Measurements from ENCODE around the gene ANAPC2. TPM values are rescaled to one million over a fixed set of nuclear protein-coding genes. Genes with fewer than 3 reads are reported as not detected.

Gene ANAPC2
- polyA plus RNA-seq, 4 donors = 20.0 to 44.2 (median 37.0) TPM

DNA sequence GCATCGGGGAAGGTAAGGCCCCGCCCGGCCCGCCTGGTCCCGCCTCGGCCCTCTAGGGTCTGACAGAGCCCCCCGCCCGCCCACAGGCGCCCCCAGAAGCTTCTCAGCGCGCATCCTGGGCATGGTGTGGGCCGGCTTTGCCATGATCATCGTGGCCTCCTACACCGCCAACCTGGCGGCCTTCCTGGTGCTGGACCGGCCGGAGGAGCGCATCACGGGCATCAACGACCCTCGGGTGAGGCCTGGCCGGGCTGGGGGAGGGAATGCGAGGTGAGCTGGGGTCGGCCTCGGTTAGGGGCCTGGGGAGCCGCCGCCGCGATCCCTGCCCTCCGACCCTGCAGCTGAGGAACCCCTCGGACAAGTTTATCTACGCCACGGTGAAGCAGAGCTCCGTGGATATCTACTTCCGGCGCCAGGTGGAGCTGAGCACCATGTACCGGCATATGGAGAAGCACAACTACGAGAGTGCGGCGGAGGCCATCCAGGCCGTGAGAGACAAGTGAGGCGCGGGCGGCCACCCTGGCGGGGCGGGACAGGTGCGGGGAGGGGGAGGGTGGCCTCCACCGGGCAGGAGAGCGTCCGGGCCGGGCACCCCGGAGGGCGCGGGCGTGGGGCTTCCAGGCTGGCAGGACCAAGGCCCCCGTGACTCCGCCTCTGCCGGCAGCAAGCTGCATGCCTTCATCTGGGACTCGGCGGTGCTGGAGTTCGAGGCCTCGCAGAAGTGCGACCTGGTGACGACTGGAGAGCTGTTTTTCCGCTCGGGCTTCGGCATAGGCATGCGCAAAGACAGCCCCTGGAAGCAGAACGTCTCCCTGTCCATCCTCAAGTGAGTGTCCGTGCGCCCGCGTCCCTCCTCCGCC, 25.6 kb downstream of the ANAPC2 start:
- no peaks in the 10 kb centered on the region for H3K9me3 ChIP-seq (ENCODE audit: control insufficient read depth in 2 of 2, insufficient read depth in 1 of 2, low read depth in 1 of 2, low read length in 1 of 2)
- 12 to 21% (median 12%) methylated on average over 61 to 74 of the region's 74 CpGs for WGBS, 3 donors
- DNase-seq (peak; percentile 59 to 69), FAIRE-seq (no peak)
- peaks cover 0 to 6% (median 0%) of the 10 kb centered on the region in 3 donors for H3K4me1 ChIP-seq (ENCODE audit: control insufficient read depth in 3 of 3, insufficient read depth in 2 of 3, low read depth in 1 of 3, low read length in 2 of 3)
- peaks cover 0 to 96% (median 30%) of the 10 kb centered on the region in 3 donors for H3K27me3 ChIP-seq (ENCODE audit: control insufficient read depth in 3 of 3, insufficient read depth in 3 of 3, low read length in 3 of 3)
- H3K27ac ChIP-seq (ENCODE audit: low read depth in 1 of 3, low read length in 2 of 3) = no peak overlapping the region
- H3K4me3 ChIP-seq (ENCODE audit: low read depth in 1 of 3, low read length in 3 of 3) = no peak overlapping the region
- no peaks in the 10 kb centered on the region for H3K36me3 ChIP-seq (ENCODE audit: control insufficient read depth in 3 of 3, insufficient read depth in 2 of 3, low read depth in 1 of 3, low read length in 3 of 3)

DNA sequence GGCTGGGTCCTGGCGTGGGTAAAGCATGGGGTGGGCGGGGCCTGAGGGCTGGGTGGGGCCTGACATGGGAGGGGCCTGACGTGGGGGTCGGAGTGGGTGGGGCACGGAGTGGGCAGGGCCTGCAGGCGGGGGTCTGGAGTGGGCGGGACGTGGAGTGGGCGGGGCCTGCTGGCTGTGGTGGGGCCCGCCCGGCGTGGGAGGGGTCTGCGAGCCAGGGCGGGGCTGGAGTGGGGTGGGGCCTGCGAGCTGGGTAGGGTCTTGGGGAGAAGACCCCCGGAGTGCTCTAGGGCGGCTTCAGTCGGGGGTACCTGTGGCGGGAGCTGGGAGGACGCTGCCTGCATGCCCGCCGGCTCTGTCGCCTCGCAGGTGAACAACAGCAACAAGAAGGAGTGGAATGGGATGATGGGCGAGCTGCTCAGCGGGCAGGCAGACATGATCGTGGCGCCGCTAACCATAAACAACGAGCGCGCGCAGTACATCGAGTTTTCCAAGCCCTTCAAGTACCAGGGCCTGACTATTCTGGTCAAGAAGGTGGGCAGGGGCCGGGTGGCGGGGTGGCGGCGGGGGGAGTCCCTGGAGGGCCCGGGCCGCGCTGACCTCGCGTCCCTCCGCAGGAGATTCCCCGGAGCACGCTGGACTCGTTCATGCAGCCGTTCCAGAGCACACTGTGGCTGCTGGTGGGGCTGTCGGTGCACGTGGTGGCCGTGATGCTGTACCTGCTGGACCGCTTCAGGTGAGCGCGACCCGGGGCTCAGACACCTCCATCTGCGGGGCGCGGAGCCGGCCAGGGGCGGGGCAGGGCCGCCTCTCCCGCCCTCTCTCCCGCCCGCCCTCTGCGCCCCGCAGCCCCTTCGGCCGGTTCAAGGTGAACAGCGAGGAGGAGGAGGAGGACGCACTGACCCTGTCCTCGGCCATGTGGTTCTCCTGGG, 26.5 kb downstream of the ANAPC2 start:
- H3K27ac ChIP-seq (ENCODE audit: low read depth in 1 of 3, low read length in 2 of 3) = no peak overlapping the region
- H3K4me3 ChIP-seq (ENCODE audit: low read depth in 1 of 3, low read length in 3 of 3) = no peak overlapping the region
- H3K9me3 ChIP-seq (ENCODE audit: control insufficient read depth in 2 of 2, insufficient read depth in 1 of 2, low read depth in 1 of 2, low read length in 1 of 2) = no peaks in the 10 kb centered on the region
- peaks cover 0 to 96% (median 30%) of the 10 kb centered on the region in 3 donors for H3K27me3 ChIP-seq (ENCODE audit: control insufficient read depth in 3 of 3, insufficient read depth in 3 of 3, low read length in 3 of 3)
- no peak for FAIRE-seq
- H3K36me3 ChIP-seq (ENCODE audit: control insufficient read depth in 3 of 3, insufficient read depth in 2 of 3, low read depth in 1 of 3, low read length in 3 of 3) = no peaks in the 10 kb centered on the region
- DNase-seq = no peak
- WGBS, 3 donors = 3 to 8% (median 7%) methylated on average over 53 to 70 of the region's 71 CpGs
- H3K4me1 ChIP-seq (ENCODE audit: control insufficient read depth in 3 of 3, insufficient read depth in 2 of 3, low read depth in 1 of 3, low read length in 2 of 3) = peaks cover 0 to 6% (median 0%) of the 10 kb centered on the region in 3 donors

DNA sequence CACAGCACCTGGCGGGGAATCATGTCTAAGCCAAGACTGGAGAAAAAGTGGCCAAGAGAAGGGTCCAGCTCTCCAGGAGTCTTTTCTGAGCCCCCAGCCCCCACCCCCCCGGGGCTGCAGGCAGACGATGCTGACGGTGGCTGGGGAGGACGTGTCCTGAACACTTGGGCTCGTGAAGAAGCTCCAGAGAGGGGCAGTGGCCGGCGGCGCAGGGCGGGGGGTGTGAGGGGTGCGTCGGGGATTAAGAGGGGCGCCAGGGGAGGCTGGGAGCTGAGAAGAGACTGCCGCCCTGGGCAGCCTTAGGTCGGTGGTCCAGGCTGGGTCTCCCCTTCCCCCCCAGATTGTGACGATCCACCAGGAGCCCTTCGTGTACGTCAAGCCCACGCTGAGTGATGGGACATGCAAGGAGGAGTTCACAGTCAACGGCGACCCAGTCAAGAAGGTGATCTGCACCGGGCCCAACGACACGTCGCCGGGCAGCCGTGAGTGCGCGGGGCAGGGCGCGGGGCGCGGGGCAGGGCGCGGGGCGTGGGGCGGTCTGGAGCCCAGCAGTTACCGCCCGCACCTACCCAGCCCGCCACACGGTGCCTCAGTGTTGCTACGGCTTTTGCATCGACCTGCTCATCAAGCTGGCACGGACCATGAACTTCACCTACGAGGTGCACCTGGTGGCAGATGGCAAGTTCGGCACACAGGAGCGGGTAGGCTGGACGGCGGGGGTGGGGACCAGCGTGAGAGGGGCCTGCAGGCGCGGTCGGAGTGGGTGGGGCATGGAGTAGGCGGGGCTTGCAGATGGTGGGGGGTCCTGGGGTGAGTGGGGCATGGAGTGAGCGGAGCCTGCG, 27.4 kb downstream of the ANAPC2 start:
- no peak overlapping the region for H3K4me3 ChIP-seq (ENCODE audit: low read depth in 1 of 3, low read length in 3 of 3)
- peaks cover 0 to 6% (median 0%) of the 10 kb centered on the region in 3 donors for H3K4me1 ChIP-seq (ENCODE audit: control insufficient read depth in 3 of 3, insufficient read depth in 2 of 3, low read depth in 1 of 3, low read length in 2 of 3)
- H3K9me3 ChIP-seq (ENCODE audit: control insufficient read depth in 2 of 2, insufficient read depth in 1 of 2, low read depth in 1 of 2, low read length in 1 of 2) = no peaks in the 10 kb centered on the region
- no peak overlapping the region for H3K27ac ChIP-seq (ENCODE audit: low read depth in 1 of 3, low read length in 2 of 3)
- DNase-seq (no peak), FAIRE-seq (no peak)
- no peaks in the 10 kb centered on the region for H3K36me3 ChIP-seq (ENCODE audit: control insufficient read depth in 3 of 3, insufficient read depth in 2 of 3, low read depth in 1 of 3, low read length in 3 of 3)
- WGBS, 3 donors = 20 to 35% (median 31%) methylated on average over 56 of the region's 56 CpGs
- H3K27me3 ChIP-seq (ENCODE audit: control insufficient read depth in 3 of 3, insufficient read depth in 3 of 3, low read length in 3 of 3) = peaks cover 0 to 96% (median 22%) of the 10 kb centered on the region in 3 donors

DNA sequence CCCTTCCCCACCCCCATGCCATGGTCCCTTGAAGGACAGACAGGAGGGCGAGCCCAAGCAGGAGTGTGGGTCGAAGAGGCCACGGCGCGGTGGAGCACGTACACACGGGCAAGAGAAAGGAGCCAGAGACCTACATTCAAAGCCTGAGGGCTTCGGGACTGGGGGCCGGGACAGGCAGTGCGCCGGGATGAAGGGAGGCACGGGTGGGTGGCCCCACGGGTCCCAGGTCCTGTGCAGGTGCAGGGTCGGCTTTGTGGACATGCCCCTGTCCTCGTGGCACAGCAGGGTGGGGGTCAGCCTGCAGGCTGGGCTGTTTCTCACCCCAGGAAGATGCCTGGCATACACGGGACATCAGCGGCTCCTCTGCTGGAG, 28.3 kb downstream of the ANAPC2 start:
- 54 to 66% (median 55%) methylated on average over 16 to 17 of the region's 17 CpGs for WGBS, 3 donors
- Histone ChIP-seq H3K27ac (ENCODE audit: low read depth in 1 of 3, low read length in 2 of 3) (no peak overlapping the region), H3K4me1 (ENCODE audit: control insufficient read depth in 3 of 3, insufficient read depth in 2 of 3, low read depth in 1 of 3, low read length in 2 of 3) (peaks cover 0 to 6% (median 0%) of the 10 kb centered on the region in 3 donors), H3K36me3 (ENCODE audit: control insufficient read depth in 3 of 3, insufficient read depth in 2 of 3, low read depth in 1 of 3, low read length in 3 of 3) (no peaks in the 10 kb centered on the region), H3K4me3 (ENCODE audit: low read depth in 1 of 3, low read length in 3 of 3) (no peak overlapping the region), H3K9me3 (ENCODE audit: control insufficient read depth in 2 of 2, insufficient read depth in 1 of 2, low read depth in 1 of 2, low read length in 1 of 2) (no peaks in the 10 kb centered on the region), H3K27me3 (ENCODE audit: control insufficient read depth in 3 of 3, insufficient read depth in 3 of 3, low read length in 3 of 3) (peaks cover 0 to 95% (median 19%) of the 10 kb centered on the region in 3 donors)
- DNase-seq = no peak
- no peak for FAIRE-seq

DNA sequence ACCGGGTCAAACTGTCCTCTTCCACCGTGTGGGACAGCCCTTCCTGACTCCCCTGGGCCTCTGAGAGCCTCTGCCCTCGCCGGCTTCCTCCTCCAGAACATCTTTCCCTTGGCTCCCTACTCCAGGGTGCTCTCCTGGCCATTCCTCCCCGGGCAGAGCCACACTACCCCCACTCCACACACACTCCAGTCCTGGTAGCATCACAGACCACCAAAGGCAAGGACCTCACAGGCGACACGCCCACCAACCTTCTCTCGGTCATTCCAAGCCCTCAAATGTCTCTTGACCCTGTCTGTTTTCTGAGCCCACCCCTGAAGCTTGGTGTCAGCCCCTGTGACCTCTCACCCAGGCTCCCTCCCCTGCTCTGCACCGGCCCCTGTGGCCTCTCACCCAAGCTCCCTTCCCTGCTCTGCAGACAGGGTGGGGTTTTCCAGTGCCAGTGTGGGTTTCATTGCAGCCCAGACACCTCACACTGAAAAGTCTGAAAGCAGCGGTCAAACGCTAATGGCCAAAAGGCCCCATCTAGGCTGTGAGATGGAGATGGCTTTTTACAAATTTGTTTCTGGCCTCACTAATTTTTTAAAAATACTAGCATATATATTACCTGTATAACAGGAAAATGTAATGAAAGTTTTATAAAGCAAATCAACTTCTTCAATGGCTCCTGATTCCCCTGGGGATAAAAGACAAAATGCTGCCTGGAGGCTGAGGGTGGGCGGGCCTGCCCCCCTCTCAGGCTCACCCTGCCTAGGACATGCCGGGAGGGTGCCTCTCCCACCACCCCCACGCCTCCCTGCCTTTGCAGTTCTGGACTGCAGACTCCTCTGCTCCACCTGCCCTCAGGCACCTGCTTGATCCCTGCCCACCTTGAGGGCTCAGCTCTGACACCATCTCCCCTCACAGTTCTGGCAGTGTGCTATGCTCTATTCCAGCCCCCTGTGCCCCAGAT, 29.0 kb downstream of the ANAPC2 start:
- 30 to 40% (median 30%) methylated on average over 14 of the region's 14 CpGs for WGBS, 3 donors
- Histone ChIP-seq H3K4me3 (ENCODE audit: low read depth in 1 of 3, low read length in 3 of 3) (no peak overlapping the region), H3K9me3 (ENCODE audit: control insufficient read depth in 2 of 2, insufficient read depth in 1 of 2, low read depth in 1 of 2, low read length in 1 of 2) (no peaks in the 10 kb centered on the region), H3K4me1 (ENCODE audit: control insufficient read depth in 3 of 3, insufficient read depth in 2 of 3, low read depth in 1 of 3, low read length in 2 of 3) (peaks cover 0 to 6% (median 0%) of the 10 kb centered on the region in 3 donors), H3K36me3 (ENCODE audit: control insufficient read depth in 3 of 3, insufficient read depth in 2 of 3, low read depth in 1 of 3, low read length in 3 of 3) (no peaks in the 10 kb centered on the region), H3K27ac (ENCODE audit: low read depth in 1 of 3, low read length in 2 of 3) (no peak overlapping the region), H3K27me3 (ENCODE audit: control insufficient read depth in 3 of 3, insufficient read depth in 3 of 3, low read length in 3 of 3) (peaks cover 0 to 95% (median 18%) of the 10 kb centered on the region in 3 donors)
- DNase-seq = no peak
- FAIRE-seq = no peak

DNA sequence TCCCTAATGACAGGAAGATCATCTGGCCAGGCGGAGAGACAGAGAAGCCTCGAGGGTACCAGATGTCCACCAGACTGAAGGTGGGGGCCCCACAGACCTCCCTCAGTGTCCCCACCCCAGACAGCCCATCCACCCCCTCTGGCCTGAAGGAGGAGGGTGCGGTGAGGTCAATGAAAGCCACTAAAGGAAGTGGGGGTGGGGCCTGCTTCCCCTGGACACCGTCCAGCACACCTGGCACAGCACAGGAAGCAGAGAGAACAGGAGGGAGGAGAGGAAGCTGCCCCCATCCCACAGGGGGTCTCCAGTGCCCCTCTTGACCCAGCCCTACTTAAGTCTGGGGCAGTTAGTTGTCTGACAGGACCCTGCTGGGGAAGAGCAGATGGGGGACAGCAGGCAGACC, 29.7 kb downstream of the ANAPC2 start:
- Histone ChIP-seq H3K27ac (ENCODE audit: low read depth in 1 of 3, low read length in 2 of 3) (no peak overlapping the region), H3K36me3 (ENCODE audit: control insufficient read depth in 3 of 3, insufficient read depth in 2 of 3, low read depth in 1 of 3, low read length in 3 of 3) (no peaks in the 10 kb centered on the region), H3K4me1 (ENCODE audit: control insufficient read depth in 3 of 3, insufficient read depth in 2 of 3, low read depth in 1 of 3, low read length in 2 of 3) (peaks cover 0 to 6% (median 0%) of the 10 kb centered on the region in 3 donors), H3K27me3 (ENCODE audit: control insufficient read depth in 3 of 3, insufficient read depth in 3 of 3, low read length in 3 of 3) (peaks cover 0 to 87% (median 18%) of the 10 kb centered on the region in 3 donors), H3K9me3 (ENCODE audit: control insufficient read depth in 2 of 2, insufficient read depth in 1 of 2, low read depth in 1 of 2, low read length in 1 of 2) (no peaks in the 10 kb centered on the region), H3K4me3 (ENCODE audit: low read depth in 1 of 3, low read length in 3 of 3) (no peak overlapping the region)
- 17 to 31% (median 20%) methylated on average over 4 of the region's 4 CpGs for WGBS, 3 donors
- FAIRE-seq (no peak), DNase-seq (no peak)

DNA sequence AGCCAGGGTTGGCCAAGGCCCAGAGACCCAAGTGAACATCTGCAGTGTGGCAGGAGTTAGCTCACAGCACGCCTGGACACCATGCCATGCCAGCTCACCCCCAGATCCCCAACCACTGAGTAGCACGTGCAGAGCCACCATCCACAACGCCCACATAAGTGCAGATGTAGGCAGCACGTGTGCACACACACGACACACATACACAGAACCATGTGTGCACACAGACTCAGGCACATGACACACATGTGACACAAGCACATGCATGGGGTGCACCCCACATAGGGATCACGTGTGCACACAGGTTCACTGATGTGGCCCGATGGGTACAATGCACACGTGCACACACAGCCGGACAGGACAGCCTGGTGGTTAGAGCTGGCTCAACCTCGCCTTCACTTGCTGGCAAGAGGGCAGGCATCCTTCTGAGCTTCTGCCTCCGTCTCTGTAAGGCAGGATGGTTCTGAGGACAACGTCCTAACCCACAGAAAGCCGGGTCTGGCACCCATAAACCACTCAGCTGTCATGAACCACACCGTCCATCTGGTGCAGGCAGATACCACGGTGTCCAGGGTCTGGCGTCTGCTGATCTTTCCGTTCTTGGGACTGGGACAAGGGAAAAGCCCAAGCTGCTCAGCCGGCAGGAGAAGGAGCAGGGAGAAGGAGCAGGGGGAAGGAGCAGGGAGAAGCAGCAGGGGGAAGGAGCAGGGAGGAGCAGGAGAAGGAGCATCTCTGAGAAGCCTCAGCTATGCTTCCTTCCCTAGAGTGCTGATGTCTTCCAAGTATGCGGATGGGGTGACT, 30.5 kb downstream of the ANAPC2 start:
- Histone ChIP-seq H3K36me3 (ENCODE audit: control insufficient read depth in 3 of 3, insufficient read depth in 2 of 3, low read depth in 1 of 3, low read length in 3 of 3) (no peaks in the 10 kb centered on the region), H3K4me3 (ENCODE audit: low read depth in 1 of 3, low read length in 3 of 3) (no peak overlapping the region), H3K27ac (ENCODE audit: low read depth in 1 of 3, low read length in 2 of 3) (no peak overlapping the region), H3K4me1 (ENCODE audit: control insufficient read depth in 3 of 3, insufficient read depth in 2 of 3, low read depth in 1 of 3, low read length in 2 of 3) (no peaks in the 10 kb centered on the region), H3K9me3 (ENCODE audit: control insufficient read depth in 2 of 2, insufficient read depth in 1 of 2, low read depth in 1 of 2, low read length in 1 of 2) (no peaks in the 10 kb centered on the region), H3K27me3 (ENCODE audit: control insufficient read depth in 3 of 3, insufficient read depth in 3 of 3, low read length in 3 of 3) (peaks cover 0 to 81% (median 18%) of the 10 kb centered on the region in 3 donors)
- FAIRE-seq (no peak), DNase-seq (no peak)
- WGBS, 3 donors = 43 to 61% (median 54%) methylated on average over 19 of the region's 19 CpGs

All from small intestine (tissue), 7 donors.